KMS-11 (cell line): ENCODE results near the gene PLEKHG3.

Source experiments
- H2AFZ ChIP-seq: fragments of 200-600 bp; sonication (generic); 2 replicates; pipeline ENCODE4 v1.6.1; 2016; ENCODE audit warnings: antibody characterized with exemption, mixed run types, low read depth
- H3K27ac ChIP-seq: fragments of 200-600 bp; sonication (generic); 2 replicates; pipeline ENCODE4 v1.6.1; 2016; ENCODE audit warnings: mild to moderate bottlenecking, mixed run types
- H3K27me3 ChIP-seq: fragments of 200-600 bp; sonication (generic); 2 replicates; pipeline ENCODE4 v1.6.1; 2017; ENCODE audit warnings: mild to moderate bottlenecking, low read depth, mixed run types, moderate library complexity; ENCODE audit not compliant: insufficient read depth
- H3K36me3 ChIP-seq: fragments of 200-600 bp; sonication (generic); 2 replicates; pipeline ENCODE4 v1.6.1; 2017; ENCODE audit warnings: mild to moderate bottlenecking, mixed run types; ENCODE audit not compliant: insufficient read depth
- H3K4me1 ChIP-seq: fragments of 200-600 bp; sonication (generic); 2 replicates; pipeline ENCODE4 v1.6.1; 2016; ENCODE audit warnings: mild to moderate bottlenecking, low read depth, mixed run types; ENCODE audit not compliant: poor library complexity, severe bottlenecking
- H3K4me2 ChIP-seq: fragments of 200-600 bp; sonication (generic); 2 replicates; pipeline ENCODE4 v1.7.0; 2016; ENCODE audit warnings: mild to moderate bottlenecking, mixed run types
- H3K4me3 ChIP-seq: fragments of 200-600 bp; sonication (generic); IDR thresholded peaks from 2 replicates; pipeline ENCODE4 v1.6.1; 2017; ENCODE audit warnings: low read depth, low read length, mixed read lengths; ENCODE audit not compliant: insufficient read depth
- H3K79me2 ChIP-seq: fragments of 200-600 bp; sonication (generic); 2 replicates; pipeline ENCODE4 v1.6.1; 2016; ENCODE audit warnings: low read depth, mixed run types; ENCODE audit not compliant: insufficient read depth
- H3K9ac ChIP-seq: fragments of 200-600 bp; sonication (generic); 2 replicates; pipeline ENCODE4 v1.6.1; 2016; ENCODE audit warnings: mild to moderate bottlenecking, mixed run types
- H4K20me1 ChIP-seq: fragments of 200-600 bp; sonication (generic); 2 replicates; pipeline ENCODE4 v1.6.1; 2016; ENCODE audit warnings: mild to moderate bottlenecking, mixed run types; ENCODE audit not compliant: insufficient read depth
- CTCF ChIP-seq: fragments of 200-600 bp; sonication (generic); conservative IDR thresholded peaks from 2 replicates; pipeline ENCODE4 v1.6.1; 2017; ENCODE audit warnings: low read depth, mild to moderate bottlenecking, antibody characterized with exemption, low read length, moderate library complexity, mixed read lengths

The PLEKHG3 gene

GRCh38 chr14:64790478-64790877 lies 86.3 kb downstream of the PLEKHG3 start:
- H3K36me3 ChIP-seq: no peaks in the 10 kb centered on the region
- no peak overlapping the region for H2AFZ ChIP-seq
- H3K4me3 ChIP-seq: no peak overlapping the region
- TF ChIP-seq CTCF: no peak
- H3K4me1 ChIP-seq: no peaks in the 10 kb centered on the region
- no peak overlapping the region for H3K4me2 ChIP-seq
- H3K79me2 ChIP-seq: no peaks in the 10 kb centered on the region
- H3K9ac ChIP-seq: no peak overlapping the region
- H3K27ac ChIP-seq: no peak overlapping the region
- no peaks in the 10 kb centered on the region for H4K20me1 ChIP-seq
- H3K27me3 ChIP-seq: no peaks in the 10 kb centered on the region

- no peaks in the 10 kb centered on the region for H4K20me1 ChIP-seq
- H3K27ac ChIP-seq: no peak overlapping the region
- no peak for TF ChIP-seq CTCF
- H3K4me2 ChIP-seq: no peak overlapping the region
- no peaks in the 10 kb centered on the region for H3K4me1 ChIP-seq
- no peak overlapping the region for H3K4me3 ChIP-seq
- H2AFZ ChIP-seq: no peak overlapping the region
- H3K9ac ChIP-seq: no peak overlapping the region
- no peaks in the 10 kb centered on the region for H3K27me3 ChIP-seq
- H3K36me3 ChIP-seq: no peaks in the 10 kb centered on the region
- H3K79me2 ChIP-seq: no peaks in the 10 kb centered on the region
Measured at GRCh38 chr14:64792231-64792630, 88.0 kb downstream of the PLEKHG3 start.

GRCh38 chr14:64792871-64793560 lies 88.8 kb downstream of the PLEKHG3 start:
- no peak overlapping the region for H2AFZ ChIP-seq
- no peaks in the 10 kb centered on the region for H4K20me1 ChIP-seq
- no peaks in the 10 kb centered on the region for H3K27me3 ChIP-seq
- H3K4me3 ChIP-seq: no peak overlapping the region
- no peak overlapping the region for H3K27ac ChIP-seq
- H3K9ac ChIP-seq: no peak overlapping the region
- H3K4me2 ChIP-seq: no peak overlapping the region
- no peak for TF ChIP-seq CTCF
- no peaks in the 10 kb centered on the region for H3K4me1 ChIP-seq
- no peaks in the 10 kb centered on the region for H3K79me2 ChIP-seq
- H3K36me3 ChIP-seq: no peaks in the 10 kb centered on the region

GRCh38 chr14:64795211-64795610 lies 91.0 kb downstream of the PLEKHG3 start:
- Histone ChIP-seq H4K20me1 (no peaks in the 10 kb centered on the region), H3K27me3 (no peaks in the 10 kb centered on the region), H3K27ac (no peak overlapping the region), H3K4me2 (no peak overlapping the region), H3K36me3 (no peaks in the 10 kb centered on the region), H3K79me2 (no peaks in the 10 kb centered on the region), H3K4me1 (no peaks in the 10 kb centered on the region), H2AFZ (no peak overlapping the region), H3K9ac (no peak overlapping the region), H3K4me3 (no peak overlapping the region)
- TF ChIP-seq CTCF: no peak
